Gastroesophageal sphincter (tissue), 3 donors: ENCODE measurements around the gene ACOT4.
"Not testable (repeated sequence)": the region's sequence is repeated elsewhere in the genome, so short reads cannot be mapped to it uniquely, and the experiment has no call there.

Experiments
- CTCF ChIP-seq, 4 experiments: fragments of 200-600 bp in 2 of 4; fragments of 450-650 bp in 2 of 4; sonication (generic) in 1 of 4; IDR thresholded peaks; one replicate each; pipeline ENCODE4 v1.5.1; 2017 to 2019; ENCODE audit warnings: antibody characterized with exemption in 4 of 4, mild to moderate bottlenecking in 2 of 4, moderate library complexity in 2 of 4
- EP300 ChIP-seq: sonication (generic); formaldehyde crosslinking; IDR thresholded peaks from one replicate; pipeline ENCODE4 v1.6.1; 2017; ENCODE audit warnings: antibody characterized with exemption, mild to moderate bottlenecking

- TF ChIP-seq EP300; CTCF (IDR thresholded peaks at IDR 0.05): not testable (repeated sequence)
Observed at GRCh38 chr14:73577214-73577613, 14.5 kb upstream of the ACOT4 start.
